ENCODE results near the gene HEATR5A. TPM values are rescaled to one million over a fixed set of nuclear protein-coding genes. Genes with fewer than 3 reads are reported as not detected.

HEATR5A gene
- polyA plus RNA-seq, 1 of the 3 experiments (the other 2 are of a cell fraction) = 7.1 TPM

DNA sequence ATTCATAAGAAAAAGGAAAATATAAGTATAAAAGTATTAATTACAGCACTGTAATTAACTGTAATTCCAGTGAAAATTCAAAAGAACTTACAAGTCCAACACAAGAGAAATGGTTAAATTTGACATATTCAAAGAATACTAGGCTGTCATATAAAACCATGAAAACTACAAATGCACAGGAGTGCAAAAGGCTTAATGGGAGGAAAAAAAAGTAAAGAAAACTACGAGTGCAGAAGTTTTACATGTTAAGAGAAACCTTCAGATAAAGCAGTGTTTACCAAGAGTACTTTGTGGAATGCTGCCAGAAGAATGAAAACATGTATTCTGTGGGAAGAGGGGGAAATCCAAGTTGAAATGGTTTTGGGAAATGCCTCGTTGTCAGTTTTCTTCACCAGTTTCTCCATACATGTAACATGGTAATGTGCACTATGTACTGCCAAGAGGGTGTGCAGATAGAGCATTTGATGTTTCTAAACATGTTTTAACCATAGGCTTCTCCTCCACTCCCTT lies 9.1 kb downstream of the HEATR5A start (continued):
- TF ChIP-seq, protein P1, sequence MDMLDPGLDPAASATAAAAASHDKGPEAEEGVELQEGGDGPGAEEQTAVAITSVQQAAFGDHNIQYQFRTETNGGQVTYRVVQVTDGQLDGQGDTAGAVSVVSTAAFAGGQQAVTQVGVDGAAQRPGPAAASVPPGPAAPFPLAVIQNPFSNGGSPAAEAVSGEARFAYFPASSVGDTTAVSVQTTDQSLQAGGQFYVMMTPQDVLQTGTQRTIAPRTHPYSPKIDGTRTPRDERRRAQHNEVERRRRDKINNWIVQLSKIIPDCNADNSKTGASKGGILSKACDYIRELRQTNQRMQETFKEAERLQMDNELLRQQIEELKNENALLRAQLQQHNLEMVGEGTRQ (IDR thresholded peaks at IDR 0.05; ENCODE audit: borderline replicate concordance, low read depth, low read length) = no peak
- no peak for TF ChIP-seq POLR2AphosphoS5 (IDR thresholded peaks at IDR 0.05; ENCODE audit: low read depth, low read length)
- TF ChIP-seq SIN3A (IDR thresholded peaks at IDR 0.05; ENCODE audit: borderline replicate concordance, low read depth, low read length) = no peak
- no peak for TF ChIP-seq FOXJ3 (CRISPR knock-in tag; IDR thresholded peaks at IDR 0.05)
- no peak for TF ChIP-seq TAF1 (IDR thresholded peaks at IDR 0.05; ENCODE audit: borderline replicate concordance, low read depth, low read length)
- no peak for TF ChIP-seq EZH2phosphoT487 (IDR thresholded peaks at IDR 0.05; ENCODE audit: borderline replicate concordance, low read depth)
- no peak for TF ChIP-seq MXI1 (IDR thresholded peaks at IDR 0.05; ENCODE audit: low read depth, low read length)
- no peak for TF ChIP-seq FOSL2 (IDR thresholded peaks at IDR 0.05; ENCODE audit: borderline replicate concordance, low read depth)

DNA sequence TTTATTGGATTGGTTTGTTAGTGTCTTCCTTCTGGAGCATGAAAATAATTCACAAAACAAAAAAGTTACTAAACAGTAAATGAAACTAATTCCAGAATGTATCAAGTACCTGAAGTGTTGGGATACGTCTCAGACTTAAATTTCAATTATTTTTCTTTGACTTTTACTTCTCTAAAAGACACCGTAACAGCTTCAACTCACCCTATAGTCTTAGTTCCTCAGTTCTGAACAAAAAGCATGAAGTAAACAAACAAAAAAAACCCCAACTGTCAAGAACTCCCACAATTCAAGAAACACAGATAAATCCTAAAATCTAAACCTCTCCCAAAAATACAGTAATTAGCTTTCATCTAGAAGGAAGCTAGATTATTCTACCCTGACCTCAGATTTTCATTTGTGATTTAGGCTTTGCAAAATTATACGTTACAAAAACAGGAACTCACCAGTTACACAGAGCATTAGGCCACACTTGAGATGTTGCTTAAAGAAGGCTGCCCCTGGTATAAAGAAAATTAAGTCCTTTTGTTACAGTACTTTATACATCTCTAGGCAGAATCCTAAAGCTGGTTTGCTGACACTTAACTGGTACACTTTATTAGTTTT lies 10.2 kb downstream of the HEATR5A start:
- Histone ChIP-seq H3K9me3 (no peaks in the 10 kb centered on the region), H3K27ac (ENCODE audit: low read depth in 2 of 2, low read length in 1 of 2) (no peak overlapping the region), H3K9me2 (no peaks in the 10 kb centered on the region), H2AFZ (ENCODE audit: low read depth) (no peak overlapping the region), H3K27me3 (ENCODE audit: insufficient read depth) (no peaks in the 10 kb centered on the region), H3K9ac (no peak overlapping the region), H3F3A (replicated peaks; ENCODE audit: insufficient read depth) (peaks cover 6% of the 10 kb centered on the region), H4K20me1 (ENCODE audit: insufficient read depth) (no peaks in the 10 kb centered on the region), H3K4me1 (ENCODE audit: control insufficient read depth in 1 of 2, insufficient read depth in 2 of 2, low read depth in 1 of 2, low read length in 1 of 2) (peaks cover 5 to 6% of the 10 kb centered on the region in 2 experiments; a peak in 3 of 4 replicates), H3K36me3 (replicated peaks in 1 of 2; ENCODE audit: control insufficient read depth in 1 of 2, insufficient read depth in 2 of 2, low read length in 1 of 2) (peaks cover 0 to 5% of the 10 kb centered on the region in 2 experiments), H3K4me2 (no peak overlapping the region), H3K79me2 (ENCODE audit: insufficient read depth) (peaks cover 42% of the 10 kb centered on the region), H3K4me3 (ENCODE audit: low read depth in 2 of 2, low read length in 1 of 2) (no peak overlapping the region)
- POLR2A ChIA-PET = no interaction called here
- 89% methylated on average over 3 of the region's 3 CpGs for WGBS (ENCODE audit: low lambda C conversion rate)
- TF ChIP-seq TCF12 (IDR thresholded peaks at IDR 0.05) = no peak
- TF ChIP-seq ELF1 (IDR thresholded peaks at IDR 0.05) = no peak
- TF ChIP-seq, protein P2, sequence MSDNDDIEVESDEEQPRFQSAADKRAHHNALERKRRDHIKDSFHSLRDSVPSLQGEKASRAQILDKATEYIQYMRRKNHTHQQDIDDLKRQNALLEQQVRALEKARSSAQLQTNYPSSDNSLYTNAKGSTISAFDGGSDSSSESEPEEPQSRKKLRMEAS (IDR thresholded peaks at IDR 0.05; ENCODE audit: low read depth) = no peak
- TF ChIP-seq, protein P3, sequence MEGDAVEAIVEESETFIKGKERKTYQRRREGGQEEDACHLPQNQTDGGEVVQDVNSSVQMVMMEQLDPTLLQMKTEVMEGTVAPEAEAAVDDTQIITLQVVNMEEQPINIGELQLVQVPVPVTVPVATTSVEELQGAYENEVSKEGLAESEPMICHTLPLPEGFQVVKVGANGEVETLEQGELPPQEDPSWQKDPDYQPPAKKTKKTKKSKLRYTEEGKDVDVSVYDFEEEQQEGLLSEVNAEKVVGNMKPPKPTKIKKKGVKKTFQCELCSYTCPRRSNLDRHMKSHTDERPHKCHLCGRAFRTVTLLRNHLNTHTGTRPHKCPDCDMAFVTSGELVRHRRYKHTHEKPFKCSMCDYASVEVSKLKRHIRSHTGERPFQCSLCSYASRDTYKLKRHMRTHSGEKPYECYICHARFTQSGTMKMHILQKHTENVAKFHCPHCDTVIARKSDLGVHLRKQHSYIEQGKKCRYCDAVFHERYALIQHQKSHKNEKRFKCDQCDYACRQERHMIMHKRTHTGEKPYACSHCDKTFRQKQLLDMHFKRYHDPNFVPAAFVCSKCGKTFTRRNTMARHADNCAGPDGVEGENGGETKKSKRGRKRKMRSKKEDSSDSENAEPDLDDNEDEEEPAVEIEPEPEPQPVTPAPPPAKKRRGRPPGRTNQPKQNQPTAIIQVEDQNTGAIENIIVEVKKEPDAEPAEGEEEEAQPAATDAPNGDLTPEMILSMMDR (IDR thresholded peaks at IDR 0.05) = no peak
- no peak for TF ChIP-seq TEAD4 (IDR thresholded peaks at IDR 0.05; ENCODE audit: borderline replicate concordance, insufficient read depth)
- TF ChIP-seq SIN3A (IDR thresholded peaks at IDR 0.05; ENCODE audit: borderline replicate concordance, low read depth, low read length) = no peak
- no peak for TF ChIP-seq SMC3 (IDR thresholded peaks at IDR 0.05; ENCODE audit: low read depth, low read length)
- no peak for TF ChIP-seq FOXM1 (IDR thresholded peaks at IDR 0.05; ENCODE audit: low read depth)
- TF ChIP-seq, protein P4, sequence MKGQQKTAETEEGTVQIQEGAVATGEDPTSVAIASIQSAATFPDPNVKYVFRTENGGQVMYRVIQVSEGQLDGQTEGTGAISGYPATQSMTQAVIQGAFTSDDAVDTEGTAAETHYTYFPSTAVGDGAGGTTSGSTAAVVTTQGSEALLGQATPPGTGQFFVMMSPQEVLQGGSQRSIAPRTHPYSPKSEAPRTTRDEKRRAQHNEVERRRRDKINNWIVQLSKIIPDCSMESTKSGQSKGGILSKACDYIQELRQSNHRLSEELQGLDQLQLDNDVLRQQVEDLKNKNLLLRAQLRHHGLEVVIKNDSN (IDR thresholded peaks at IDR 0.05; ENCODE audit: borderline replicate concordance, low read depth) = no peak
- TF ChIP-seq, protein P1 (IDR thresholded peaks at IDR 0.05; ENCODE audit: borderline replicate concordance, low read depth, low read length) = no peak
- no peak for DNase-seq
- CTCF ChIA-PET = interaction anchor here (0.8 to 1.2 kb wide), 2 partner anchors 10 to 12 kb away, joined by 3 read pairs; partner anchors contain the start of gene HEATR5A
